ENCODE measurements around the gene LRFN2. TPM values are rescaled to one million over a fixed set of nuclear protein-coding genes. Genes with fewer than 3 reads are reported as not detected.

LRFN2 gene
- total RNA-seq, 1 donor from 2014 or later: not detected

- H3K9me3 Mint-ChIP-seq: peaks cover 5% of the 10 kb centered on the region
- no peak overlapping the region for H3K27ac Mint-ChIP-seq
- H3K27me3 Mint-ChIP-seq (ENCODE audit: low read depth): peaks cover 23% of the 10 kb centered on the region
- TF ChIP-seq, protein P1, sequence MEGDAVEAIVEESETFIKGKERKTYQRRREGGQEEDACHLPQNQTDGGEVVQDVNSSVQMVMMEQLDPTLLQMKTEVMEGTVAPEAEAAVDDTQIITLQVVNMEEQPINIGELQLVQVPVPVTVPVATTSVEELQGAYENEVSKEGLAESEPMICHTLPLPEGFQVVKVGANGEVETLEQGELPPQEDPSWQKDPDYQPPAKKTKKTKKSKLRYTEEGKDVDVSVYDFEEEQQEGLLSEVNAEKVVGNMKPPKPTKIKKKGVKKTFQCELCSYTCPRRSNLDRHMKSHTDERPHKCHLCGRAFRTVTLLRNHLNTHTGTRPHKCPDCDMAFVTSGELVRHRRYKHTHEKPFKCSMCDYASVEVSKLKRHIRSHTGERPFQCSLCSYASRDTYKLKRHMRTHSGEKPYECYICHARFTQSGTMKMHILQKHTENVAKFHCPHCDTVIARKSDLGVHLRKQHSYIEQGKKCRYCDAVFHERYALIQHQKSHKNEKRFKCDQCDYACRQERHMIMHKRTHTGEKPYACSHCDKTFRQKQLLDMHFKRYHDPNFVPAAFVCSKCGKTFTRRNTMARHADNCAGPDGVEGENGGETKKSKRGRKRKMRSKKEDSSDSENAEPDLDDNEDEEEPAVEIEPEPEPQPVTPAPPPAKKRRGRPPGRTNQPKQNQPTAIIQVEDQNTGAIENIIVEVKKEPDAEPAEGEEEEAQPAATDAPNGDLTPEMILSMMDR (IDR thresholded peaks at IDR 0.05; ENCODE audit: unreplicated experiment): no peak
- H3K4me3 Mint-ChIP-seq: no peak overlapping the region
- DNase-seq (ENCODE audit: low spot score in 2 of 2, unreplicated experiment in 2 of 2): no peak
- peaks cover 2% of the 10 kb centered on the region for H3K36me3 Mint-ChIP-seq
- no peaks in the 10 kb centered on the region for H3K4me1 Mint-ChIP-seq
Observed at GRCh38 chr6:40629463-40629862, 42.3 kb upstream of the LRFN2 start.

DNA sequence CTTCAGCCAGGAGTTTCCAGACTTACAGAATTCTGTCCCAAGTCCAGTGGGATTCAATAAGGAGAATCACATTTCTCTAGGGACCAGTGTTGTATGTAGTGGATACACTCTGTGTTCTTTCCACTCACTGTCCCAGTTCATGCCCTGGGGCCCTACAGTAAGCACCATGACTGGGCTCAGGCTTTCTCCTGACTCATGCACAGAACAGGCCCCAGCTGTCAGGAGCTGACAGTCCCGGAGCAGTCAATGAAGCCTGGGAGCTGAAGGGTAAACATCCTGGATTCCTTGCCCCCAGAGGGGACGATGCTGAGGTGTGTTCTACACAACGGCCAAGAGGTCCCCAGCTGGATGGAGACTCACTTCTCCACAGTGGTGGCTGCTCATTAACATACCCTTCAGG is 40.2 kb upstream of the LRFN2 start:
- Mint-ChIP-seq H3K27me3 (ENCODE audit: low read depth) (peaks cover 24% of the 10 kb centered on the region), H3K4me3 (no peak overlapping the region), H3K4me1 (no peaks in the 10 kb centered on the region), H3K36me3 (peaks cover 2% of the 10 kb centered on the region), H3K27ac (no peak overlapping the region), H3K9me3 (peaks cover 5% of the 10 kb centered on the region)
- no peak for DNase-seq (ENCODE audit: low spot score in 2 of 2, unreplicated experiment in 2 of 2)
- TF ChIP-seq, protein P1 (IDR thresholded peaks at IDR 0.05; ENCODE audit: unreplicated experiment): no peak

- Mint-ChIP-seq H3K9me3 (peaks cover 5% of the 10 kb centered on the region), H3K4me1 (no peaks in the 10 kb centered on the region), H3K36me3 (peaks cover 2% of the 10 kb centered on the region), H3K27me3 (ENCODE audit: low read depth) (peaks cover 28% of the 10 kb centered on the region), H3K4me3 (no peak overlapping the region), H3K27ac (no peak overlapping the region)
- DNase-seq (ENCODE audit: low spot score in 2 of 2, unreplicated experiment in 2 of 2): no peak
- TF ChIP-seq, protein P1 (IDR thresholded peaks at IDR 0.05; ENCODE audit: unreplicated experiment): no peak
Observed at GRCh38 chr6:40626886-40627285, 39.7 kb upstream of the LRFN2 start.

DNA sequence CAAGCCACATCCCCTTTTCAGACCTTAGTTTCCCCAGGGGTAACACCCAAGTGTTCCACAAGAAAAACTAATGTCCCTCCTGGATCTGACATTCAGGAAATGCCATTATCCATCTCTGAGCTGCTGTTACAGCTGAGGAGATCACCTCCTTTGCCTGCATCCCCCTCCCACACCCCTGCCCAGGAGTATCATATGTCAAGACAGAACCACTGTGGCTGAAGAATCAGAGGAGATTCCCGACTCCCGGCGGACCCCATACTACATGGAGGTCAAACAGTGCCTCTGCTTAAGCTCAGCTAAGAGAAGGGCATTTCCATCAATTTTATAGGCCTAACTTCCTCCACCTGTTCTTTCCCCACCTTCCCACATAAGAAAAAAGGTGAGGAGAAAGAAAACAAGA is 36.8 kb upstream of the LRFN2 start:
- H3K9me3 Mint-ChIP-seq: peaks cover 5% of the 10 kb centered on the region
- no peaks in the 10 kb centered on the region for H3K4me1 Mint-ChIP-seq
- no peak overlapping the region for H3K27ac Mint-ChIP-seq

GRCh38 chr6:40623178-40623577 is 36.0 kb upstream of the LRFN2 start:
- Mint-ChIP-seq H3K4me1 (no peaks in the 10 kb centered on the region), H3K4me3 (no peak overlapping the region), H3K36me3 (peaks cover 2% of the 10 kb centered on the region), H3K27ac (no peak overlapping the region), H3K27me3 (ENCODE audit: low read depth) (peaks cover 44% of the 10 kb centered on the region), H3K9me3 (peaks cover 5% of the 10 kb centered on the region)
- TF ChIP-seq, protein P1 (IDR thresholded peaks at IDR 0.05; ENCODE audit: unreplicated experiment): no peak
- DNase-seq (ENCODE audit: low spot score in 2 of 2, unreplicated experiment in 2 of 2): no peak

More for the DNA sequence above, 36.8 kb upstream of the LRFN2 start:
- Mint-ChIP-seq H3K36me3 (peaks cover 2% of the 10 kb centered on the region), H3K4me3 (no peak overlapping the region), H3K27me3 (ENCODE audit: low read depth) (peaks cover 41% of the 10 kb centered on the region)
- no peak for DNase-seq (ENCODE audit: low spot score in 2 of 2, unreplicated experiment in 2 of 2)
- TF ChIP-seq, protein P1 (IDR thresholded peaks at IDR 0.05; ENCODE audit: unreplicated experiment): no peak

Measured in mesothelial cell of epicardium (in vitro differentiated cells).